Frontal cortex (tissue), 4 donors: ENCODE data around the gene IFNW1. TPM values are rescaled to one million over a fixed set of nuclear protein-coding genes. Genes with fewer than 3 reads are reported as not detected.
A peak's percentile ranks its signal among the peaks of the same experiment; 100 is the strongest.
"Not testable (repeated sequence)": the region's sequence is repeated elsewhere in the genome, so short reads cannot be mapped to it uniquely, and the experiment has no call there.

Experiments used
- DNase-seq, 2 donors: peaks; one replicate each; pipeline ENCODE4 v3.0.0; 2012; ENCODE audit warnings: low spot score in 2 of 2
- FAIRE-seq: peaks from 2 replicates; lab custom pipeline; 2012; peaks lifted over from hg19 to GRCh38; lab: Jason Lieb, UNC
- total RNA-seq: library from RNA; depleted of rRNA; stranded (reverse); fragments of >200 nt; gene quantifications from one replicate; pipeline ENCODE4 v1.2.3, GENCODE V29; 2014
- donor health status: control.
- donor health status: control.
- donor health status: control.

The IFNW1 gene
- total RNA-seq = not detected

- DNase-seq (no peak), FAIRE-seq (no peak)
Measured at GRCh38 chr9:21141427-21141882, at the start of gene IFNW1. Gene IFNW1, minus strand, starts transcription at chr9:21141832. Its CDS starts 262 bp downstream, at chr9:21141570.

GRCh38 chr9:21187487-21187886 is 45.9 kb upstream of the IFNW1 start, which contains the start of gene IFNA4:
Gene IFNA4, minus strand, starts transcription at chr9:21187587. Its CDS starts 56 bp downstream, at chr9:21187531.
- not testable (repeated sequence) for FAIRE-seq, DNase-seq

GRCh38 chr9:21182810-21183736 is 41.4 kb upstream of the IFNW1 start:
- DNase-seq = not testable (repeated sequence)
- FAIRE-seq = peak; percentile 70

- DNase-seq (no peak), FAIRE-seq (no peak)
Measured at GRCh38 chr9:21174671-21175070, 33.0 kb upstream of the IFNW1 start.

- DNase-seq (no peak), FAIRE-seq (no peak)
Measured at GRCh38 chr9:21172156-21172555, 30.5 kb upstream of the IFNW1 start.

GRCh38 chr9:21171351-21171750 is 29.7 kb upstream of the IFNW1 start:
- no peak for DNase-seq

GRCh38 chr9:21166560-21166959 is 24.9 kb upstream of the IFNW1 start, which contains the start of gene IFNA21:
Gene IFNA21, minus strand, starts transcription at chr9:21166660. Its CDS starts 48 bp downstream, at chr9:21166612.
- not testable (repeated sequence) for FAIRE-seq, DNase-seq

More at GRCh38 chr9:21171351-21171750, 29.7 kb upstream of the IFNW1 start:
- no peak for FAIRE-seq

- FAIRE-seq (peak; percentile 69), DNase-seq (no peak)
Measured at GRCh38 chr9:21165516-21165915, 23.9 kb upstream of the IFNW1 start.

GRCh38 chr9:21160178-21160577 is 18.5 kb upstream of the IFNW1 start:
- DNase-seq (no peak), FAIRE-seq (no peak)

GRCh38 chr9:21155501-21155900 is 13.9 kb upstream of the IFNW1 start:
- no peak for FAIRE-seq
- no peak for DNase-seq

GRCh38 chr9:21154018-21154608 is 12.5 kb upstream of the IFNW1 start:
- FAIRE-seq = no peak
- no peak for DNase-seq

- DNase-seq (no peak), FAIRE-seq (no peak)
Measured at GRCh38 chr9:21153336-21154017, 11.8 kb upstream of the IFNW1 start.

- FAIRE-seq (no peak), DNase-seq (no peak)
Measured at GRCh38 chr9:21144603-21145002, 3.0 kb upstream of the IFNW1 start.

GRCh38 chr9:21137020-21137419 is 4.6 kb downstream of the IFNW1 start:
- DNase-seq = no peak
- FAIRE-seq = no peak

- FAIRE-seq (no peak), DNase-seq (no peak)
Measured at GRCh38 chr9:21135736-21136135, 5.9 kb downstream of the IFNW1 start.

- DNase-seq, FAIRE-seq: not testable (repeated sequence)
Measured at GRCh38 chr9:21128186-21128585, 13.4 kb downstream of the IFNW1 start.

- no peak for DNase-seq
- no peak for FAIRE-seq
Measured at GRCh38 chr9:21121595-21122251, 19.9 kb downstream of the IFNW1 start.

GRCh38 chr9:21121079-21121478 is 20.6 kb downstream of the IFNW1 start:
- FAIRE-seq = no peak

GRCh38 chr9:21119093-21119770 is 22.4 kb downstream of the IFNW1 start:
- DNase-seq (no peak), FAIRE-seq (no peak)

More at GRCh38 chr9:21121079-21121478, 20.6 kb downstream of the IFNW1 start:
- no peak for DNase-seq
